Measurements from ENCODE around the gene TACR1.

- TF ChIP-seq SP2 (IDR thresholded peaks at IDR 0.05; ENCODE audit: low read length): no peak
- no peak for TF ChIP-seq TCF12 (IDR thresholded peaks at IDR 0.05; ENCODE audit: low read depth, low read length)
- no peak for TF ChIP-seq CTCF (IDR thresholded peaks at IDR 0.05; ENCODE audit: control extremely low read depth in 1 of 3, insufficient read depth in 1 of 3, low read depth in 1 of 3, low read length in 3 of 3)
- TF ChIP-seq USF2 (IDR thresholded peaks at IDR 0.05; ENCODE audit: low read length): no peak
- TF ChIP-seq EZH2 (IDR thresholded peaks at IDR 0.05; ENCODE audit: low read depth, low read length, severe bottlenecking): no peak
- TF ChIP-seq TAF1 (IDR thresholded peaks at IDR 0.05; ENCODE audit: low read depth, low read length): no peak
- no peak for TF ChIP-seq ATF3 (IDR thresholded peaks at IDR 0.05; ENCODE audit: insufficient read depth, low read depth, low read length)
Observed at GRCh38 chr2:75031171-75031570, 168.1 kb downstream of the TACR1 start.

Measured in H1 (cell line).